GM23338 (cell line): ENCODE measurements around the gene DPH6. TPM values are rescaled to one million over a fixed set of nuclear protein-coding genes. Genes with fewer than 3 reads are reported as not detected.

Source experiments
- CREB1 ChIP-seq: fragments of 250-450 bp; sonication (Bioruptor Pico); IDR thresholded peaks from 2 replicates; pipeline ENCODE4 v1.5.0; 2020; ENCODE audit warnings: low read depth, mild to moderate bottlenecking, moderate library complexity
- CTCF ChIP-seq, 2 experiments: fragments of 200-600 bp in 1 of 2; sonication (generic) in 1 of 2; conservative IDR thresholded peaks; 2 replicates each; pipeline versions ENCODE4 v1.5.1 to v1.6.1; 2016 to 2017; ENCODE audit warnings: antibody characterized with exemption in 2 of 2, low read depth in 2 of 2, mild to moderate bottlenecking in 2 of 2, moderate library complexity in 1 of 2
- EZH2 ChIP-seq: fragments of 200-600 bp; sonication (generic); IDR thresholded peaks from one replicate; pipeline ENCODE4 v1.8.0; 2017; ENCODE audit warnings: antibody characterized with exemption, mild to moderate bottlenecking, low read depth; ENCODE audit not compliant: unreplicated experiment
- EZH2phosphoT487 ChIP-seq: fragments of 200-600 bp; sonication (generic); IDR thresholded peaks from one replicate; pipeline ENCODE4 v1.8.1; 2018; ENCODE audit warnings: antibody characterized with exemption; ENCODE audit not compliant: unreplicated experiment
- JUNB ChIP-seq: IDR thresholded peaks from one replicate; pipeline ENCODE4 v1.6.1; 2016; ENCODE audit warnings: antibody characterized with exemption; ENCODE audit not compliant: unreplicated experiment
- POLR2AphosphoS5 ChIP-seq: IDR thresholded peaks from 2 replicates; pipeline ENCODE4 v1.6.1; 2016; ENCODE audit warnings: antibody characterized with exemption, low read depth
- STAT1 ChIP-seq: IDR thresholded peaks from one replicate; pipeline ENCODE4 v1.6.1; 2016; ENCODE audit warnings: antibody characterized with exemption; ENCODE audit not compliant: unreplicated experiment
- ZNF114 ChIP-seq: fragments of 250-450 bp; sonication (Bioruptor Pico); IDR thresholded peaks from 2 replicates; pipeline ENCODE4 v1.5.0; 2020; ENCODE audit warnings: mild to moderate bottlenecking, moderate library complexity
- ZNF331 ChIP-seq: fragments of 250-450 bp; sonication (Bioruptor Pico); IDR thresholded peaks from 2 replicates; pipeline ENCODE4 v1.5.0; 2020; ENCODE audit warnings: low read depth, mild to moderate bottlenecking, moderate library complexity
- ZNF462 ChIP-seq: fragments of 250-450 bp; sonication (Bioruptor Pico); IDR thresholded peaks from 2 replicates; pipeline ENCODE4 v1.5.0; 2020; ENCODE audit warnings: mild to moderate bottlenecking, moderate library complexity
- polyA plus RNA-seq: library from polyadenylated mRNA; unstranded; fragments of >200 nt; fragmentation: Nextera tagmentation; extraction: Ambion mirVana; gene quantifications from 2 replicates; pipeline ENCODE4 v1.2.1, GENCODE V29; 2016
- total RNA-seq: library from RNA; depleted of rRNA; stranded (reverse); fragments of >200 nt; shearing (Covaris generic); gene quantifications from 2 replicates; pipeline ENCODE4 v1.2.3, GENCODE V29; 2014
- TF ChIP-seq, protein P1 (sequence below): IDR thresholded peaks from 2 replicates; pipeline ENCODE4 v1.6.1; 2016; ENCODE audit warnings: antibody characterized with exemption

Gene DPH6
- total and polyA plus RNA-seq, 2 experiments from 2014 or later: 37.9 to 46.9 TPM

DNA sequence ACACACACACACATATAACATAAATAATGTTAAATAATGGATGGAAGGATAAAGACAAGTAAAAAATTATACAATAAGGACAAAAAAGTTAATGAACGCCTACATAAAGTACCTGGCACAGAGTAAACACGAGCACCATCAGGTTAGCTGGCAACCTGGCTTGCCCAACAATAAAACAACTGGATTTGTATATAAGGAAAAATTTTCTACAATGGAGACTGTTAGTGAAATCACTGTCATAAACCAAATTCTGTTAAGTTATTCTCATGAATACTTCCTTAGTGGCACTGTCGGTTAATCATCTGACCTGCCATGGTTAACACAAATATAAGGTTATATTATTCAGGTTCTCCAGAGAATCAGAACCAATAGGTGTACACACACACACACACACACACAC lies 54.8 kb downstream of the DPH6 start (continued):
- TF ChIP-seq ZNF462 (CRISPR knock-in tag) (no peak), CTCF (conservative IDR thresholded peaks at IDR 0.05; ENCODE audit: low read depth in 2 of 2) (no peak), ZNF331 (CRISPR knock-in tag) (no peak), EZH2 (no peak), POLR2AphosphoS5 (no peak), ZNF114 (CRISPR knock-in tag) (no peak), JUNB (no peak), STAT1 (no peak), EZH2phosphoT487 (no peak), CREB1 (CRISPR knock-in tag) (no peak)
- TF ChIP-seq, protein P1, sequence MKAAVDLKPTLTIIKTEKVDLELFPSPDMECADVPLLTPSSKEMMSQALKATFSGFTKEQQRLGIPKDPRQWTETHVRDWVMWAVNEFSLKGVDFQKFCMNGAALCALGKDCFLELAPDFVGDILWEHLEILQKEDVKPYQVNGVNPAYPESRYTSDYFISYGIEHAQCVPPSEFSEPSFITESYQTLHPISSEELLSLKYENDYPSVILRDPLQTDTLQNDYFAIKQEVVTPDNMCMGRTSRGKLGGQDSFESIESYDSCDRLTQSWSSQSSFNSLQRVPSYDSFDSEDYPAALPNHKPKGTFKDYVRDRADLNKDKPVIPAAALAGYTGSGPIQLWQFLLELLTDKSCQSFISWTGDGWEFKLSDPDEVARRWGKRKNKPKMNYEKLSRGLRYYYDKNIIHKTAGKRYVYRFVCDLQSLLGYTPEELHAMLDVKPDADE: no peak
